KOPT-K1 (cell line): ENCODE measurements around the gene ERVW-1.

Experiments
- H3K27ac ChIP-seq: fragments of 200-600 bp; sonication (generic); 2 replicates; pipeline ENCODE4 v1.5.1; 2016; ENCODE audit warnings: antibody characterized with exemption, mild to moderate bottlenecking, low read depth, low read length; ENCODE audit not compliant: poor library complexity, severe bottlenecking
- H3K36me3 ChIP-seq: fragments of 200-600 bp; sonication (generic); 2 replicates; pipeline ENCODE4 v1.5.1; 2017; ENCODE audit warnings: antibody characterized with exemption, mild to moderate bottlenecking, low read length, moderate library complexity; ENCODE audit not compliant: insufficient read depth
- H3K9me3 ChIP-seq: fragments of 200-600 bp; sonication (generic); 2 replicates; pipeline ENCODE4 v1.5.1; 2017; ENCODE audit warnings: antibody characterized with exemption, low read length, mild to moderate bottlenecking; ENCODE audit not compliant: insufficient read depth, poor library complexity, severe bottlenecking

The ERVW-1 gene

GRCh38 chr7:92421676-92422435 is 55.9 kb downstream of the ERVW-1 start:
- no peak overlapping the region for H3K27ac ChIP-seq
- no peaks in the 10 kb centered on the region for H3K9me3 ChIP-seq
- no peaks in the 10 kb centered on the region for H3K36me3 ChIP-seq
